Measurements from ENCODE around the gene CAPN9.

DNA sequence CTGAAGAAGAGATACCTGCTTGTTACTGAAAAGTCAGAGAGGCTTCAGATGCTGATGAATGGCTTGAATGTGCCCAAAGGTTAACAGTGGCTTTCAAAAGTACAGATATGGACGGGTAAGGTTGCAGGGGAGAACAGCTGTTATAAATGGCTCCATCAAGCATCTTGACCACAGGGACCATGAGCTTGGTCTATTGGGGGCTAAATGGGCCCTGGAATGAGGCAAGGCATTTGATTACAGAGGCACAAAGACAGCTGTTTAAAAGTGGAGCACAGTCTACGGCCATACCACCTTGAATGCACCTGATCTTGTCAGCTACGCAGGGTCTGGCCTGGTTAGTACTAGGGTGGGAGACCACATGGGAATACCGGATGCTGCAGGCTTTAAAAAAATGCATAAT is 72.8 kb downstream of the CAPN9 start:
- TF ChIP-seq, protein P1, sequence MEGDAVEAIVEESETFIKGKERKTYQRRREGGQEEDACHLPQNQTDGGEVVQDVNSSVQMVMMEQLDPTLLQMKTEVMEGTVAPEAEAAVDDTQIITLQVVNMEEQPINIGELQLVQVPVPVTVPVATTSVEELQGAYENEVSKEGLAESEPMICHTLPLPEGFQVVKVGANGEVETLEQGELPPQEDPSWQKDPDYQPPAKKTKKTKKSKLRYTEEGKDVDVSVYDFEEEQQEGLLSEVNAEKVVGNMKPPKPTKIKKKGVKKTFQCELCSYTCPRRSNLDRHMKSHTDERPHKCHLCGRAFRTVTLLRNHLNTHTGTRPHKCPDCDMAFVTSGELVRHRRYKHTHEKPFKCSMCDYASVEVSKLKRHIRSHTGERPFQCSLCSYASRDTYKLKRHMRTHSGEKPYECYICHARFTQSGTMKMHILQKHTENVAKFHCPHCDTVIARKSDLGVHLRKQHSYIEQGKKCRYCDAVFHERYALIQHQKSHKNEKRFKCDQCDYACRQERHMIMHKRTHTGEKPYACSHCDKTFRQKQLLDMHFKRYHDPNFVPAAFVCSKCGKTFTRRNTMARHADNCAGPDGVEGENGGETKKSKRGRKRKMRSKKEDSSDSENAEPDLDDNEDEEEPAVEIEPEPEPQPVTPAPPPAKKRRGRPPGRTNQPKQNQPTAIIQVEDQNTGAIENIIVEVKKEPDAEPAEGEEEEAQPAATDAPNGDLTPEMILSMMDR (IDR thresholded peaks at IDR 0.05) = no peak
- no peak for TF ChIP-seq ZFX (IDR thresholded peaks at IDR 0.05; ENCODE audit: borderline replicate concordance)

All from 22Rv1 (cell line).